ENCODE measurements around the gene C20orf96.

Gene C20orf96

DNA sequence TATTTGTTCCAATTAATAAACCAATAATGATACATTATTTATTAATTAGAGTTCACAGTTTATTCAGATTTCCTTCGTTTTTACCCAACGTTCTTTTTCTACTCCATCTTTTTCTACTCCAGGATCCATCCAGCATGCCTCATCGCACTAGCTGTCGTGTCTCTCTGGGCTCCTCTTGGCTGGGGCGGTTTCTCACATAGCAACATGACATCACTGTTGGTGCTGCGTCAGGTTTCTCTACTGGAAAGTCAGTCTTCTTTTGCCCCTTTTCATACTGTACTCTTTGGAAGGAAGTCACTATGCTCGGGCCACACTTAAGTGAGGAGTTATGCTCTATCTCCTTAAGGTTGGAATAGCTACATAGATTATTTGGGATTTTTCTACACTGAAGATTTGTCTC, 21.1 kb upstream of the C20orf96 start:
- no peak for DNase-seq

DNA sequence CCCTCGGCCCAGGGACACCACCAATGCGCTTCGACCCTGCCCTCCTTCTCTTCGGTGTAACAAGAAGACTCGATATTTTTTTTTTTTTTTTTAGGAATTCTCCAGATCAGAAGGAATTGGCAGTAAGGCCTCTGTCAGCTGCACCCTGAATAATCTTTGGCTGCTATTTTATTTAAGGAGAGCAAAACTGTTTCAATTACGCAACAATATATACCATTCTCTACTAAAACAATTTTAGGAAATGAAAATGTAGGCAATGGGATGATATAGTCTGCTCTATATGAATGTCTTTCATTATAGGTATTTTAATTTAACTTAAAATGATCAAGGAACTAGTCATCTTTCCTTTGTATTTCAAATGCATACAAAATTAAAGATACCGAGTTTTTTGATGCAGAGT, 20.1 kb upstream of the C20orf96 start:
- no peak for DNase-seq

DNA sequence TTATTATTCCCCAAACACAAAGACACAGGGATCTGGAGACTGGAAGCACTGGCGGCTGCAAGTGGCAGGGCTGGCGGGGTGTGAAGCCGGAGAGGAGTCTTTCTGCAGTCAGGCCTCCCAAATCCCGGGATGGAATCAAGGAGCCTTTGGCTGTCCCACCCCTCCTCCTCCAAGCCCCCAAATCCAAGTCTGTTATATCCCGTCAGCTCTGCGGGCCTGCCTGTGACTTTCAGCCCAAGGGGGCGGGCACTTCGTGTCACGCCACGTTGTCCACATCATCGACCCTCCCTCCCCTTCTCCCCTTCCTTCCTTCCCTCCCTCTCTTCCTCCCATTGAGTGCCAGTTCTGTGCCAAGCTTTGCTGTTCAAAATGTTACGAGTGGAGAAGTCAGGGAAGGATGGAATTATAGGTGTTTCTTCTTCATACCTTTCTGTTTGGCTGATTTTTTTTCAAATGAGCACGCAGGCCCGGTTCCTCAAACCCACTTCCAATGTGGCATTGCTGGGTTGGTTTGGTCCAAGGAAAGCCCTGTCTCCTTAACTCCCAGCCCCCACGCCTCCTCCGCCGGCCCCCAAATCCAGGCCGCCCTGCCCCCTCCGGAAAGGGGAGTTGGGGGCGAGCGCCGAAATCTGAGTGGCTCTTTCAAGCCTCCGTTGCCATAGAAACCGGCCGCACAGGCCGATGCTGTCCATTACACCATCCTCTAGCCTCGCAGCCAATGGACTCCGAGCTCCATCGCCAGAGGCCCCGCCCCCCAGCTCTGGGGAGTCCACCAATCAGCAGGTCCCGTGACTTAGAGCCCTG, 19.5 kb upstream of the C20orf96 start:
- DNase-seq: peak; percentile 94

DNA sequence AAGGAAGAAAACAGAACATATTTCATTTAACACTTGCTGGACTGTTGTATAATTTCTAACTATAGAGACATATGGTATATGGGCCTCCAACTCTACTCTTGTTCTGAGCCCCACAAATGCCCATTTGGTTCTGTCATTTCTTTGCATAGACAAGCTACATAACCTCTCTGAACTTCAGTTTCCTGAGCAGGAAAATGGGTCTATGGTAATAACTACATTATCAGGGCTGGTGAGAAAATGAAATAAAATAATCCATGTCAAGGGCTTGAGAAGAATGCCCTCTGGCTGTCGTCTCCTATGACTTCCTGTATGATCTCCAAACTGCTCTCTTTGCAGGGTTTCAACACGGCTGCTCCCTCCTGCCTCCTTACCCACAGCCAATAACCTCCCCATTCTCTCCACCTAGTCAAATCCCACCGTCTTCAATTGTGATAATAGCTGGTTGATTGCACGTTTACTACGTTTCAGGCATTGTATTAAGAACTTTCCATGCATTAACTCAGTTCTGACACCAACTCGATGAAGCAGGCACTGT, 18.8 kb upstream of the C20orf96 start:
- no peak for DNase-seq

DNA sequence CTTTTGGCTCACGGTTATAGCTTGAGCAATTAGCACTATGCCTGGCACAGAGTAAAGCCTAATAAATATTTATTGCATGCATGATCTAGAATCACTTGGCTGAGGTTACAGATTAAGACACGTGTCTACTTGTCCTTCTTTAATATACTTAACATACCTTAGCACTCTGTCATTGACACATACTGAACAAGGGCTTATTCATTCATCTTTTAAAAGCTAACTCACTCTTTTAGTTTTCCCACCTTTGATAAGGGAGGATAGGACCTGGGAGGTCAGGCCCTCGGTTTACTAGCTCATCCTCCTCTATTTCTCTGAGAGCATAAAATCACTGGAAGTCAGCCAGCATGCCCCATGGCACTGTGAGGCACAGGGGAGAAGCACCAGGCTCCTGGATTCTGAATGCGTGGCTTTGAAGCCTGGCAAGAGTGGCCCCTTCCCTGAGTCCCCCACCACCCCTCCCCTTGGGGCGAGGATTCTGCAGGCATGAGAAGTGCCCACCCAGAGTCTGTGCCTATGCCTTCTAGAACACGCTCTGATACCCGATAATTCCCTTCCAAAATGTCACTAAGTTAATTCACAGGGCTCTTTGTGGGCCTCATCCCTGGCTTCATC, 18.0 kb upstream of the C20orf96 start:
- DNase-seq: no peak

DNA sequence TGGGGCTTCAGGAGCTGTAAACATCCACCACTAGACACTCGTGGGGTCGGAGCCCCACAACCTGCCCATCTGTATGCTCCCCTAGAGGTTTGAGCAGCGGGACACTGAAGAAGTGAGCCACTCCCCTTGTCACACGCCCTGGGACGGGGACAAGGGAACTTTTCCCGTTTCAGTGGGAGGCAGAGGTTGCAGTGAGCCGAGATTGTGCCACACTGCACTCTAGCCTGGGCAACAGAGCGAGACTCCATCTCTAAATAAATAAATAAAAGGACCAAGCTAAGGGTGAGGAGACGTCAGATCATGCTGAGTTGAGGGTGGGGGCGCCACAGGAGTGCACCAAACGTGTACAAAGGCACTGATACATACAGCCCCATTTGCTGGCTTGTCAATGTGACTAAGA, 15.2 kb upstream of the C20orf96 start:
- DNase-seq: no peak

DNA sequence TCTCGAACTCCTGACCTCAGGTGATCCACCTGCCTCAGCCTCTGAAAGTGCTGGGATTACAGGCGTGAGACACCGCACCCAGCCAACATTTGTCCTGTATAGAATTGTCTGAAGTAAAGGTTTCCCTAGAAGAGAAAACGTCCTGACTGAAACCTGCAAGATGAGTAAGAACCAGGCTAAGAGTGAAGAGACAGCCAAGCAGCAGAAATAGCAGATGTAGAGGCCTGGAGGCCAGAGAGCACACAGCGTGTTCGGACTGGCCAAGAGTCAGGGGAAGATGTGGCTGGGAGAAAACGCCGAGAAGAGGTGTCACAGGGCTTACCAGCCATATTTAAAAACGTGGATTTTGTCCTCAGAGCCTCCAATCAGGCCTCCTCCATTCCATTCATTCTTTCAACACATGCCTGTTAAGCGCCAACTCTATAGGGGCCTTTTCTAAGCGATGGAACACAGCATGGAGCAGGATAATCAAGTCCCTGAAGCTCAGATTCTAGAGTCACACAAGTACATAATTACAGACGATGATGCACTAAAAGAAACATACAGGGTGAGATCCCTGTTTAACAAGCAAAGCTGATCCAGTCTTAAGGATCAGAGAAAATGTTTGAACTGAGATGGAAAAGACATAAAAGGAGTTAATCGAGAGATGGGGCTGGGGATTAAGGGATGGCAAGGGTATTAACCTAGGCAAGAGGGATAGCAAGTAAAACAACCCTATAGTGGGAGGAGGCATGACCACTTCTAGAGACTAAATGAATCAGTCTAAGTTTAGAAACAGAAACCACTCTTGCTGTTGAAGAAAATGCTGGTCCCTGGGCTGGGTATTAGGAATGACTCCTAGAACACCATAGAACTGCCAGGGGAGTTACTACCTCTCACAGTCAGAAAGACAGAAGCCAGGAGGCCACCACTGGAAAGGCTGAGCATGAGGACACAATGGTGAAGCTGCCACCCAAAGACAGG, 11.6 kb upstream of the C20orf96 start:
- no peak for DNase-seq

DNA sequence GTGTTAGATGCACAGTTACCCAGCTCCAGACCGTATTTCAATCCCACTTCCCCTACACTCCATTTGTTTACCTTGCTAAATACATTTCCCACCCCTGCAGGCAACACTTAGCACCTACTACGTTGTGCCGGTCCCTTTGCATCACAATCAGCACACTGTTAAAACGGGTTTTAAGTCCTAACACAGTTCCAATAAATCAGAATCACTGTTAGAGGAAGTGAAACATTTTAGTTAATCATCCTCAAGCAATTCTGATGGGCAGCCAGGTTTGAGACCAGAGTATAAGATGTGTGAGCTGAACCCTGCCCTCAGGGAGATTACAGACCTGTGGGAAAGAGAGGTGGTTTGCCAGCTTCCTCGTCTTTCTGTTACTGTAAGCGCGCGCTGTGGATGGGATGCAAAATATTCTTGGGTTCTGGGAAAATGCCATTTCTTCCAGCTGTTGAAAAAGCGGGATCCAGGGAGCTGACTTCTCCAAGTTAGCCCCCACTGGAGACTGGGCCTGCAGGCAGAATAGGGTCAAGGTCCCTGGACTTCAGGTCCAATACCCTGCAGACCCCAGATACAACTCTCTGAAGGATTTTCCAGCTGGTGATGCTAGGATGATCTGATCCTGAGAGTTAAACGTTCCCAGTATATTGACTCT, 9.9 kb upstream of the C20orf96 start:
- DNase-seq: no peak

DNA sequence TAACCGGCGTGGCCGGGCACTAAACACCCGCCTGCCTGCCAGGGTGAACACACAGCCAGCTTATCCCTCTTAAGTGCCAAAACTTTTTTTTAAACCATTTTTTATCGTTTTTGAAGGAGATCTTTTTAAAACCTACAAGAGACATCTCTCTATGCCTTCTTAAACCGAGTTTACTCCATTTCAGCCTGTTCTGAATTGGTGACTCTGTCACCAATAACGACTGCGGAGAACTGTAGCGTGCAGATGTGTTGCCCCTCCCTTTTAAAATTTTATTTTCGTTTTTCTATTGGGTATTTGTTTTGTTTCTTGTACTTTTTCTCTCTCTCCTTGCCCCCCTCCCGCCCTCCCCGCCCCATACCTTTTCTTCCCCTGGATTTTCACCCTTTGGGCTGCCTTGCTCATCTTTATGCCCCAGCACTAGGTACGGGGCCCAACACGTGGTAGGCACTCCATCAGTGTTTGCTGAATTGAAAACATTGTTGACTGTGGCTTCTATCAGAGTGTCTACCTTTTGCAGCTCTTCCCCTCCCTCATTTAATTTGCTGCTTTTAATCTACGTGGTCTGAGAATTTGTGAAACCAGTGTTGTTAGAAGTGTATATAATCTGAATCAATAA, 8.3 kb upstream of the C20orf96 start:
- DNase-seq: no peak

DNA sequence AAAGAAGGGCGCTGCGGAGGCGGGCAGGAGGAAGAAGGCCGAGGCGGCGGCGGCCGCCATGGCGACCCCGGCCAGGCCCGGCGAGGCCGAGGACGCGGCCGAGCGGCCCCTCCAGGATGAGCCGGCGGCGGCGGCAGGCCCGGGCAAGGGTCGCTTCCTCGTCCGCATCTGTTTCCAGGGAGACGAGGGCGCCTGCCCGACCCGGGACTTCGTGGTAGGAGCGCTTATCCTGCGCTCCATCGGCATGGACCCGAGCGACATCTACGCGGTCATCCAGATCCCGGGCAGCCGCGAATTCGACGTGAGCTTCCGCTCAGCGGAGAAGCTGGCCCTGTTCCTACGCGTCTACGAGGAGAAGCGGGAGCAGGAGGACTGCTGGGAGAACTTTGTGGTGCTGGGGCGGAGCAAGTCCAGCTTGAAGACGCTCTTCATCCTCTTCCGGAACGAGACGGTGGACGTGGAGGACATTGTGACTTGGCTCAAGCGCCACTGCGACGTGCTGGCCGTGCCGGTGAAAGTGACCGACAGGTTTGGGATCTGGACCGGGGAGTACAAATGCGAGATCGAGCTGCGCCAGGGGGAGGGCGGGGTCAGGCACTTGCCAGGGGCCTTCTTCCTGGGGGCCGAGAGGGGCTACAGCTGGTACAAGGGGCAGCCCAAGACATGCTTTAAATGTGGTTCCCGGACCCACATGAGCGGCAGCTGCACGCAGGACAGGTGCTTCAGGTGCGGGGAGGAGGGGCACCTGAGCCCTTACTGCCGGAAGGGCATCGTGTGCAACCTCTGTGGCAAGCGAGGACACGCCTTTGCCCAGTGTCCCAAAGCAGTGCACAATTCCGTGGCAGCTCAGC, 7.6 kb upstream of the C20orf96 start:
- peak; percentile 48 for DNase-seq

DNA sequence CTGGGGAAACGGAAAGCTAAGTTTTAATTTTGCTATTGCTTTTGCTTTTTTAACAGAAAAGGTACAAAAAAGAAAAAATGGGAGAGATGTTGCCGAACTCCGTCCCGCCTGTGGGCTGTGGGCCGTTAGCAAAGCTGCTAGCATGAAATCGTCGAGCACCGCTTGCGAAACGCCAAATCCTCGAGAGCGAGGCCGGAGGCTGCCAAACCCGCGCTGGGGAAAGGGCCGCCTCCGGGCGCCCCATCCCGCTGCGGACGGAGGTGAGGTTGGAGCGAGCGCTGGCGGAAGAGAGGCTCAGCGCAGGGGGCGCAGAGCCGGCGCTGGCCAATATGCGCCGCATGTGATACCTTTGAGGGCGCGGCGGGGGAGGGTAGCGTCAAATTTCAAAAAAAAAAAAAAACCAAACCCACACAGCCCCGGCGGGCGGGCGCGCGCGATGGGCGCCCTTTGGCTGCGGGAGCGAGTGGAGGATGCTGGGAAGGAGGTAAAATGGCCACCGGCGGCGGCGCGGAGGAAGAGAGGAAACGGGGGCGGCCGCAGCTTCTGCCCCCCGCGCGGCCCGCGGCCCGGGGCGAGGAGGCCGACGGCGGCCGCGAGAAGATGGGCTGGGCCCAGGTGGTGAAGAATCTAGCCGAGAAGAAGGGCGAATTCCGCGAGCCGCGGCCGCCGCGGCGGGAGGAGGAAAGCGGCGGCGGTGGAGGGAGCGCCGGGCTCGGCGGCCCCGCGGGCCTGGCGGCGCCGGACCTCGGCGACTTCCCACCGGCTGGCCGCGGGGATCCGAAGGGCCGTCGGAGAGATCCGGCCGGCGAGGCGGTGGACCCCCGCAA, 6.8 kb upstream of the C20orf96 start, which contains the start of gene ZCCHC3:
ZCCHC3 (plus strand) TSS at position 473 of the 827 bp plus-strand sequence; CDS start at position 490, 17 bp downstream.
- DNase-seq: peak; percentile 84

DNA sequence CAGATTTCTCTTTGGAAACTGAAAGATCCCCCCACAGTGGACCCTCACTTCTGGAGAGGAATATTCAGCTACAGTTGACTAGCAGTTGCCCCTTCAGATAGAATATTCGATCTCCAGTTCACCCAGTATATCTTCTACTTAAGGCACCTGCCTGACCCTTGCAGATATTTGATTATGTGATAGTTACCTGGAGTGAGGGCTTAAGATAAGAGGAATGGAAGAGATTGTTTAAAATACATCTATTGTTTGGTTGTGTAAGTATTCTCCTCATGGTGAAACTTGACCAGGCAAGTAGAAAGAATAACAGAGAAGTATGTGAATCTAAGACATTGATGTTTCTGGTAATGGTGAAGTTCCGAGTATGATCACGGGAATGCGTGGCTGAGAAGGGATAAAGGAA, 5.3 kb upstream of the C20orf96 start:
- no peak for DNase-seq

DNA sequence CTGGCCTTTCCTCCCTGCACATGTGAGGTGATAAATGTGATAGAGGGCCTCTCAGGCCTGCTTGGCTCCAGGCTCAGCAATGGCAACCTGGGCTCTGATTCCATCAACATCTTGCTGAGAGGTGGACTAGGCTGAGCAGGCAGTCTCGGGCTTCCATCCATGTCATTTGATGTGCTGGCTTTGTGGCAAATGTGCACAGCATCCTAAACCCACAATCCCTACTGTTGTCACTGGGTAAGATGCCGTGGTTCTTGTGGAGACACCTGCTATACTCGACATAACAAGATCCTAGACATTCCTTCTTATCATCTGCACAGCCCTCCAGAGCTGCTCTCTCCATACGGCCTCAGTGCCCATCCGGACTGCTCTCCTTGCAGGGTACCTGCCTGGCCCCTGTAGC, 4.1 kb upstream of the C20orf96 start:
- DNase-seq: no peak

DNA sequence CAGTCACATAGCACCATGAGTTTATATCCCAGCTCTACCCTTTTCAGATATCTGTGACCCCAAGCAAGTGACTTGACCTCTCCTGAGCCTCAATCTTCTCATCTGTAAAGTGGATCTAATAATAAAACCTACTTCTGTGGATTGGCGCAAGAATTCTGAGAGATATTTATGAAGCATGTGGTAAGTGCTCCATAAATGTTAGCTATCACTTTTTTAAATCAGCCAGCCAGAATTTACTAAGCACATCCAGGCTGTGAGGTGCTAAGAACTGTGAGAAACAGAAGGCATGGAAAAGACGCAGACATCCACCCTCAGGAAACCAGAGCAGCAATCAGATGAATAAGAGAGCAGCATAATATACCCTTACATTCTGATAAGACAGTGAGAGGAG, 862 bp downstream of the C20orf96 start:
- no peak for DNase-seq

DNA sequence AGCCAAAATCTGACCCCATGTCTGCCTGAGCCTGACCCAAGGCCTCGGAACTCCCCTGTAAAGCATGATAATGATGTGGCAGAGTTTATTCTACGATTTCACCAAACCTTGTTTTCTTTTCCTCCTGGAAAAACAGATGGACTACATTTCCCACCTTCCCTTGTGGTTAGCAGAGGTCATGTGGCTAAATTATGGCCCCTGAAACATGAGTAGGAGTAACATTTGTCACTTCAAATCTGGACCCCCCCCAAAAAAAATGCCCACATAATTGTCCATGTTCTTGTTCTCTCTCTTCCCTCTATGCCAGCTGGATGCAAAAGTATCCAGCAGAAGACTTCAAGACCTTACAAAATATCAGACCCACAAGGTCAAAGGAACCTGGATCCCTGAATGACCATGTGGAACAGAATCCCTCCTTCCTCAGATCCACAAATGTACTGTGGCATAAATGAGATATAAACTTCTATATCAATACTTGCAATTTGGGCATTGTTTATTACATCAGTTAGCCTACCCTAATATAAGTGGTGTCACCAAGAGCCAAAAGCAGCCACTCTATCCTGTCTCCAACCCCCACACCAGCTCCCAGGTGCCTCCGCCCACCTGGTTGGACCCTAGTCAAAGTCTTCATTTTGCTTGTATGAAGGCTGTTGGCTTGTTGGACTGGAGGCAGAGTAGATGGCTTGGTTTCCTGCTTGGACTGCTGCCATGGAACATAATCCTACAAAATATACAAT, 1.4 kb downstream of the C20orf96 start:
- DNase-seq: no peak

DNA sequence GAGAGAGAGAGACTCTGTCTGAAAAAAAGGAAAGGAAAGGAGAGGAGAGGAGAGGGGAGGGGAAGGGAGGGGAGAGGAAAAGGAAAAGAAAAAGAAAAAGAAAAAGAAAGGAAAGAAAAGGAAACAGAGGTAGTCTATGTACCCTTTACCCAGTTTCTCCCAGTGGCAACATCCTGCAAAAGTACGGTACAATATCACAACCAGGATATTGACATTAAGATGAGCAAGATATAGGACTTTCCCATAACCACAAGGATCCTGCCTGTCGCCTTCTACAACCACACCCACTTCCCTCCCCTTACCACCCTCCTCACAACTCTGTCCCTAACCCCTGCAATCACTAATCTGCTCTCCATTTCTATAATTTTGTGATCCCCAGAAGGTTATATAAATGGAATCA, 4.0 kb downstream of the C20orf96 start:
- no peak for DNase-seq

DNA sequence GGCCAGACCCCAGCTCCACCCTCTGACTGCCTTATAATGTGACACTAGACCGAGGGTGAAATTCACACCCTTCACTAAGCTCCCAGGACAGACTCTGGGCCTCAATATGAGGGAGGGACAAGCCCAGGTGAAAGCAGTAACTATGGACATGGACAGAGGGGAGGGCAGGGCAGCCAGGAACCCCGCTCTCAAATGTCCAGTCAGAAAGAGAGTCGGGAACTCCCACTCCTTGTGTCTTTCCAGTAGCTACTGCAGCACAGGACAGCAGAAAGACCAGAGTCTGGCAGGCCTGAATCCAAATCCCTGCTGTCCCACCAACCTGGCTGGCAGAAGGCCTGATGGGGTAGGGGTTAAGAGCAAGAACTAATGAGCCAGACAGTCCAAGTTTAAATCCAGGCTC, 6.4 kb downstream of the C20orf96 start:
- no peak for DNase-seq

DNA sequence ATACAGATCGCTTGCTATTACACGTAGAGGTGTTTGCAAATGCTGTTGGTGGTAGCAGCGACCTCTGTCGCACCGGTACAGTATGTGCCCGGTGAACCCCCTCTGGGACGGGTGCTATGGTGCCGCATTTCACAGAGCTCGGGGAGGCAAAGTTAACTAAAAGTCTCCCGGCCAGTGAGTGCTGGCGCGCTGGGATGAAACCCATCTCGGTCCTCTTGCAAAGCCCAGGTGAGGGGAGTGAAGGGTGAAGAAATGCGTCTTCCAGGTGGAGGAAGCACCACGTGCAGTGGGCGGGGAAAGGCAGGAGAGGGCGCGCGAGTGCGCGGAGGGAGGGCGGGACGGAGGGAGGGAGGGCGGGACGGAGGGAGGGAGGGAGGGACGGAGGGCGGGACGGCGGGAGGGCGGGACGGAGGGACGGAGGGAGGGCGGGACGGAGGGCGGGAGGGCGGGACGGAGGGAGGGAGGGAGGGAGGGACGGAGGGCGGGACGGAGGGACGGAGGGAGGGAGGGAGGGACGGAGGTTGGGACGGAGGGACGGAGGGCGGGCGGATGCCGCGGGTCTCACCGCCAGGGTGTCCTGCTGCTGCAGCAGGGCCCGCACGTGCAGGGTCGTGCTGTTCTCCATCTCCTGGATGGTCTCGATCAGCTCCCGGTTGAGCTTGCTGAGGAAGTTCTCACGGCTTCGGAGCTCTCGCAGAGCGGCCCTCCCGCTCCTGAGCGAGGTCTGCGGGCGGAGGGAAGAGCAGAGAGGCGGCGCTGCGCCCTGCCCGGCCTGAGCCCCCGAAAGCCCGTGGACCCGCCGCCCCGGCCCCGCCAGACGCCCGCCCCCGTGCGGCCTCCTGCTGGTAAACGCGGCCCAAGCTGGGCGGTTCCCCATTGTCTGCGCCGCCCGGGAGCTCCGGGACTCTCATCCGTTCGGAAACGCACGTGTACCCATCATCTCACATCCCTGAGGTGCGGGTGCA, 11.7 kb downstream of the C20orf96 start:
- DNase-seq: no peak
